ENCODE measurements around the gene MKLN1.
A peak's percentile ranks its signal among the peaks of the same experiment; 100 is the strongest.
"Not testable (repeated sequence)": the region's sequence is repeated elsewhere in the genome, so short reads cannot be mapped to it uniquely, and the experiment has no call there.

MKLN1 gene

GRCh38 chr7:131327626-131328376 is at the start of gene MKLN1:
MKLN1 (plus strand) TSS chr7:131327876; CDS start chr7:131327900, 24 bp downstream.
- DNase-seq (ENCODE audit: low read depth): peak; percentile 90

- no peak for DNase-seq (ENCODE audit: low read depth)
Observed at GRCh38 chr7:131279044-131279443, 48.6 kb upstream of the MKLN1 start.

DNA sequence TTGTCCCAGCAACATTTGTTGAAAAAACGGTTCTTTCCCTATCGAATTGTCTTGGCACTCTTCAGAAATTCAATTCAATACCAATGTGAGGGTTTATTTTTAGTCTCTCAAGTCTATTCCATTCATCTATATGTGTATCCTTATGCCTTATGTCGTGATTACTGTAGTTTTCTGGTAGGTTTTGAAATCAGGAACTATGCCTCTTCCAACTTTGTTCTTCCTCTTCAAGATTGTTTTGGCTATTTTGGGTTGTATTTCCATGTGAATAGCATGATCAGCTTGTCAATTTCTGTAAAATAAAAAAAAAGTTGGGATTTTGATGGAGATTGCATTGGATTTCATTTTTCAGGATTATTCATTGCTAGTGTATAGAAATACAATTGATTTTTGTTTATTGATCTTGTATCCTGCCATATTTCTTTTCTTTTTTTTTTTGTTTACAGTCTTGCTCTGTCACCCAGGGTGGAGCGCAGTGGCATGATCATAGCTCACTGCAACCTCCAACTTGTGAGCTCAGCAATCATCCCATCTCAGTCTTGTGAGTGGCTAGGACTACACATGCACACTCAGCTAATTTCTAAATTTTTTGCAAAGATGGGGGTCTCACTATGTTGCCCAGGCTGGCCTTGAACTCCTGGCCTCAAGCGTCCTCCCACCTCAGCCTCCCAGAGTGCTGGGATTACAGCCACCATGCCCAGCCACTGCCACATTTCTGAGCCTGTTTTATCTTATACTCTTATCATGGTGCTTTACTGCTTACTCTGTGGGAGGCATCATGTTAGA is 46.2 kb upstream of the MKLN1 start:
- no peak for DNase-seq (ENCODE audit: low read depth)

- DNase-seq (ENCODE audit: low read depth): no peak
Observed at GRCh38 chr7:131284702-131285419, 42.8 kb upstream of the MKLN1 start.

DNA sequence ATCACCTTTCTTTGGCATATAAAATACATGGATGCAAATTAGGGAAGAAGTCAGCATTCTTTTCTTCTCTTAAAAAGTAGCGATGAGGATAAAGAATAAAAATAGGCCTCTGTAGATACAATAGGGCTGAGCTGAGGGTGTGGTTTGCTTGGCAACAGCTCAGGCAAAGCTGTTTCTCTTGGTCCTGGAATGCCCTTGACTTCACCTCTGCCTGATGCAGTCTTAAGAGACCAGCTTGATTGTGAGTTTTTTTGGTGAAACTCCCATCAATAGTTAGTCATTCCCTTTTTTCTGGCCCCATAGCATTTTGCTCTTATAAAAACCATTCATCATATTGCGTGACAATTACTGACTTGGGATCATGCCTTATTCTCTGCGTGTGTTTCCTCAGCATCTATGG is 42.1 kb upstream of the MKLN1 start:
- DNase-seq (ENCODE audit: low read depth): no peak

- no peak for DNase-seq (ENCODE audit: low read depth)
Observed at GRCh38 chr7:131288450-131288849, 39.2 kb upstream of the MKLN1 start.

DNA sequence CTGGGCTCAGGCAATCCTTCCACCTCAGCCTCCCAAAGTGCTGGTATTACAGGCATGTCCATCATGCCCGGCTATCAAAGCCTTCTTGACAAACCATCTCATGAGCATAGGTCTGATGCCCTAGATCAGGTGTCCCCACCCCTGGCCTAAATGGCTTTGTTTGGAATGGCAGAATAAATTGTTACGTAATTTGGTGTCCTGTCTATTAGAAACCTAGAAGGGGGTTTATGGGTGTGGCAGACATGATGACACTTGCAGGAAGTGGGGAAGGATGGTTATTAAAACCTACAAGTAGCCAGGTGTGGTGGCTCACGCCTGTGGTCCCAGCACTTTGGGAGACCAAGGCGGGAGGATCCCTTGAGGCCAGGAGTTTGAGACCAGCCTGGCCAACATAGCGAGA is 38.6 kb upstream of the MKLN1 start:
- no peak for DNase-seq (ENCODE audit: low read depth)

DNA sequence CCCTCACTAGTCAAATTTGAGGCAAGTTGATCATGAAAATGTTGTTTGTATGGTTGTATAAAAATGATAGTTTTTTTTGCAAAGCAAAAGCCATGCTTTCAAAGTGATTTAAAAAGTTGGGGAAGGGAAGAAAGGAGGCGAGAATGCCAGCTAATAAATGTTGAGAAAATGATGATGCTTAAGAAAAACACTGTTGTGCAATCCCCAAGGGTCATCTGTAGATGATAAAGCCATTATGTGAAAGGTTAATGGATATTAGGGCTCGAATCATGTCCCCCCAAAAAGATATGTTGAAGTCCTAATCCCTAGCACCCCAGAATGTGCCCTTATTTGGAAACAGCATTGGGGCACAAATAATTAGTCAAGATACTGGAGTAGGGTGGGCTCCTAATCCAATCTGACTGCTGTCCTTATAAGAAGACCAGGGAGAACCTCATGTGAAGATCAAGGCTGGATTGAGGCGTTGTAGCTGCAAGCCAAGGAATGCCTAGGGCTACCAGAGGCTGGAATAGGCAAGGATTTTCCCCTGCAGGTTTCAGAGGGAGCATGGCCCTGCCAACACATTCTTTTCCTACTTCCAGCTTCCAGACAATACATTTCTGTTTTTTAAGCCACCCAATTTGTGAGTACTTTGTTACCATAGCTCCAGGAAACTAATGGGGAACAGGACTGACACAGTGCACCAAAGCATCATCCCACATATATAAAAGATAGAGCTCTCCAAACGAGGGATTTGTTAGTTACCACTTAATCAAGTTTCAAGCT is 35.4 kb upstream of the MKLN1 start:
- DNase-seq (ENCODE audit: low read depth): no peak

- peak; percentile 56 for DNase-seq (ENCODE audit: low read depth)
Observed at GRCh38 chr7:131293018-131293417, 34.7 kb upstream of the MKLN1 start.

- no peak for DNase-seq (ENCODE audit: low read depth)
Observed at GRCh38 chr7:131294553-131294952, 33.1 kb upstream of the MKLN1 start.

DNA sequence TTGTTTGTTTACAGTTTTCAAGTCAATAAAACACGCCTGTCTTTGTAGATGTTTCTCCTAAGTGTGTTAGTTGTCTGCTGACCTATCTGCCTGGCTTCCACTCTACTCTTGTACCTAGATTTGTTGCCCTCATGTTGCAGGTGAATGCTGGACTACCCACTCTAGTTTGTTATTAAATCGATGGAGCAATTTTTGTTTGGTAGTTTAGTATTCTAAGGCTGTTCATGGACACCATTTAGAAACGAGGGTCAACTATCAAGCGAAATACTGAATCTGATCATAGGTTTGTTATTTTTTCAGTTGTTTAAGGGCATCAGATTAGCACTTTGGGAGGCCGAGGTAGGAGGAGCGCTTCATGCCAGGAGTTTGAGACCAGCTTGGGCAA is 29.1 kb upstream of the MKLN1 start:
- no peak for DNase-seq (ENCODE audit: low read depth)

GRCh38 chr7:131299074-131299473 is 28.6 kb upstream of the MKLN1 start:
- DNase-seq (ENCODE audit: low read depth): no peak

DNA sequence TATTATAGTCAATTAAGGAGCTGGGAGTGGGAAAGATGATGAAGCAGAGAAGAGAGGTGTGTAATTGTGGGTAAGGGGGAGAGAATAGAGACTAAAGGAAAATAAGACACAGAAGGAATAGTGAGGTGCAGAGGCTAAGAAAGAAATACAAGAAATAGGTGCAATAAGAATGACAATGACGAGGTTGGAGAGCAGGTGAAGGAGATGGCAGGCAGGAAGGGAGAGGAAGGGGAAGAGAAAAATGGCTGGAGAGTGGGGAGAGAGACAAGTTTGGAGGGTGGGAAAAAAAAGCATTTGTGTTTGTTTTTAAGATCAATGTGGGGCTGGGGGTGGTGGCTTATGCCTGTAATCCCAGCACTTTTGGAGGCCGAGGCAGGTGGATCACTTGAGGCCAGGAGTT is 27.6 kb upstream of the MKLN1 start:
- DNase-seq (ENCODE audit: low read depth): no peak

GRCh38 chr7:131300572-131301466 is 26.9 kb upstream of the MKLN1 start:
- DNase-seq (ENCODE audit: low read depth): peak; percentile 25

GRCh38 chr7:131302446-131302845 is 25.2 kb upstream of the MKLN1 start:
- DNase-seq (ENCODE audit: low read depth): no peak

- DNase-seq (ENCODE audit: low read depth): peak; percentile 32
Observed at GRCh38 chr7:131302876-131303707, 24.6 kb upstream of the MKLN1 start.

DNA sequence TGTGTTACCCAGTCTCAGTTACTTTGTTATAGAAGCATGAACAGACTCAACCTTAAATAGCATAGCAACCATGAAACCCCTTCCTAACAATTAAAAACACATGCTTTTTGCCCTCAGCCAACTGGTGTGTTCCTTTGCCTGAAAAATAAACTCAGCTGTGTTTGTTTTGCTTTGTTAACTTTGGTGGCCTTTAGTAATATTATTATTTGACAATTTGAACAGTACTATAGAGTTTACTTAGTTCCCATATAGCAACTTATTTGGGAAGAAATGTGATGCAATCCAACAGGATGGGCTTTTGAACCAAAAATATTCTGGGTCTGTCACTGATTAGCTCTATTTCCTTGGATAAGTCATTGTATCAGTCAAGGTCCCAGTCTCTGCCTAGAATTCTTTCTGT is 22.5 kb upstream of the MKLN1 start:
- DNase-seq (ENCODE audit: low read depth): no peak

- not testable (repeated sequence) for DNase-seq (ENCODE audit: low read depth)
Observed at GRCh38 chr7:131306041-131306440, 21.6 kb upstream of the MKLN1 start.

DNA sequence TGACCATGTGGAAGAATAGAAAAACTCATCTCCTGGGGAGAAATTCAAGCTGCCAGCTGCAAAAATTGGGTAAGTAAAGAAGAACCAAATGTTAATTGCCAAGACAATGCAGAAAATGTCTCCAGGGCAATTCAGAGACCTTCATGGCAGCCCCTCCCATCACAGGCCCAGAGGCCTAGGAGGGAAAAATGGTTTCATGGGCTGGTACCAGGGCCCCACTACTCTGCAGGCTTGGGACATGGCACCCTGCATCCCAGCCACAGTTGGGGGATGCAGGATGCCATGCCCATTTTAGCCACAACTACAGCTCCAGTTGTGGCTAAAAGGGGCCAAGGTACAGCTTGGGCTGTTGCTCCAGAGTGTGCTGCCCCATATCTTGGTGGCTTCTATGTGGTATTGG is 20.9 kb upstream of the MKLN1 start:
- DNase-seq (ENCODE audit: low read depth): no peak

GRCh38 chr7:131307627-131308026 is 20.0 kb upstream of the MKLN1 start:
- no peak for DNase-seq (ENCODE audit: low read depth)

All from EH (cell line).